NB4 (cell line): ENCODE results near the gene GAS2L2.
"Not testable (repeated sequence)": the region's sequence is repeated elsewhere in the genome, so short reads cannot be mapped to it uniquely, and the experiment has no call there.

Source experiments
- DNase-seq: peaks from one replicate; pipeline ENCODE4 v3.0.0; 2010; ENCODE audit warnings: low read depth
- H3K4me3 ChIP-seq: one replicate; pipeline ENCODE4 v1.5.1; 2011; ENCODE audit warnings: mild to moderate bottlenecking, low read depth, low read length, moderate library complexity
- MYC ChIP-seq: IDR thresholded peaks from 2 replicates; pipeline ENCODE4 v1.6.1; 2011; ENCODE audit warnings: low read depth, low read length
- POLR2A ChIP-seq: IDR thresholded peaks from 2 replicates; pipeline ENCODE4 v1.6.1; 2011; ENCODE audit warnings: mild to moderate bottlenecking; ENCODE audit not compliant: insufficient read length; ENCODE audit errors: extremely low read depth
- TF ChIP-seq, protein P1 (sequence below): IDR thresholded peaks from one replicate; pipeline ENCODE4 v1.5.1; 2012; ENCODE audit warnings: low read depth, low read length
- TF ChIP-seq, protein P2 (sequence below): IDR thresholded peaks from 2 replicates; pipeline ENCODE4 v1.6.1; 2011; ENCODE audit warnings: low read depth, low read length

The GAS2L2 gene

DNA sequence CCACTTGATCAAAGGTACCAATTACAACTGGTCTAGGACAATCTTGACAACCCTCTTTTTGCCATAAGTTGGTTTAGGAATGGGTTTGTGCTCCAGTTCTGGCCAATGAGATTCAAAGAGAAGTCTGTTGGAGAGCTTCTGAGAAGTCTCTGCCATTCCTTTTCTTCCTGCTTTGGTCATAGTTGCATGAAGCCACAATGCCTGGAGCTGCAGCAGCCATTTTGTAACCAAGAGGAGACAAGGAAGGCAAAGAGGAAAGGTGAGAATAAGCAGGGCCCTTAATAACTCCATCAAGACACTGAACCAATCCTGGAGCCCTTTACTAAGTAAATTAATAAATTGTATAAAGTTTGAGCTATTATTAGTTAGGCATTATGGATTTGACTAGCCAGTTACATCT, 4.2 kb upstream of the GAS2L2 start:
- TF ChIP-seq, protein P1, sequence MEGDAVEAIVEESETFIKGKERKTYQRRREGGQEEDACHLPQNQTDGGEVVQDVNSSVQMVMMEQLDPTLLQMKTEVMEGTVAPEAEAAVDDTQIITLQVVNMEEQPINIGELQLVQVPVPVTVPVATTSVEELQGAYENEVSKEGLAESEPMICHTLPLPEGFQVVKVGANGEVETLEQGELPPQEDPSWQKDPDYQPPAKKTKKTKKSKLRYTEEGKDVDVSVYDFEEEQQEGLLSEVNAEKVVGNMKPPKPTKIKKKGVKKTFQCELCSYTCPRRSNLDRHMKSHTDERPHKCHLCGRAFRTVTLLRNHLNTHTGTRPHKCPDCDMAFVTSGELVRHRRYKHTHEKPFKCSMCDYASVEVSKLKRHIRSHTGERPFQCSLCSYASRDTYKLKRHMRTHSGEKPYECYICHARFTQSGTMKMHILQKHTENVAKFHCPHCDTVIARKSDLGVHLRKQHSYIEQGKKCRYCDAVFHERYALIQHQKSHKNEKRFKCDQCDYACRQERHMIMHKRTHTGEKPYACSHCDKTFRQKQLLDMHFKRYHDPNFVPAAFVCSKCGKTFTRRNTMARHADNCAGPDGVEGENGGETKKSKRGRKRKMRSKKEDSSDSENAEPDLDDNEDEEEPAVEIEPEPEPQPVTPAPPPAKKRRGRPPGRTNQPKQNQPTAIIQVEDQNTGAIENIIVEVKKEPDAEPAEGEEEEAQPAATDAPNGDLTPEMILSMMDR, result no peak
- no peak for TF ChIP-seq POLR2A
- TF ChIP-seq, protein P2, sequence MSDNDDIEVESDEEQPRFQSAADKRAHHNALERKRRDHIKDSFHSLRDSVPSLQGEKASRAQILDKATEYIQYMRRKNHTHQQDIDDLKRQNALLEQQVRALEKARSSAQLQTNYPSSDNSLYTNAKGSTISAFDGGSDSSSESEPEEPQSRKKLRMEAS, result no peak
- TF ChIP-seq MYC, result no peak
- H3K4me3 ChIP-seq, result no peak overlapping the region
- DNase-seq, result no peak

DNA sequence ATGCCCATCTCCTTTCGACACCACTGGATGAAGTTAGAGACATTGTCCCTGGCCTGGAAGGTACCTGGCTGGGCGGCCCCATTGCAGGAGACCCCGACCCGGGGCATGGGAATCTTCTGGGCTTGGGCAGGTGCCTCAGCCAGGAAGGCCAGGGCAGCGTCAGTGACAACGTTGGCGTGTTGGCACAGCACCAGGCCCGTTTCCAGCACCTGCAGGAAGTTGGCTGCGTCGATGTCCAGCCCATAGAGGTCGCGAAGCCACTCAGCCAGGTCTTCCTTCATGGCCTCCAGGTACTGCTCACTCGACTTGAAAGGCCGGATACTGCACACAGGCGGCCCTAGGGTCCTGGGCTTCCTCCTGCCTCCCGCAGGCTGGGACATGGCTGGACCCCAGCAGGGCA, 568 bp downstream of the GAS2L2 start:
- H3K4me3 ChIP-seq, result no peak overlapping the region
- no peak for TF ChIP-seq MYC
- TF ChIP-seq, protein P2, result no peak
- TF ChIP-seq POLR2A, result no peak
- TF ChIP-seq, protein P1, result no peak
- DNase-seq, result no peak

DNA sequence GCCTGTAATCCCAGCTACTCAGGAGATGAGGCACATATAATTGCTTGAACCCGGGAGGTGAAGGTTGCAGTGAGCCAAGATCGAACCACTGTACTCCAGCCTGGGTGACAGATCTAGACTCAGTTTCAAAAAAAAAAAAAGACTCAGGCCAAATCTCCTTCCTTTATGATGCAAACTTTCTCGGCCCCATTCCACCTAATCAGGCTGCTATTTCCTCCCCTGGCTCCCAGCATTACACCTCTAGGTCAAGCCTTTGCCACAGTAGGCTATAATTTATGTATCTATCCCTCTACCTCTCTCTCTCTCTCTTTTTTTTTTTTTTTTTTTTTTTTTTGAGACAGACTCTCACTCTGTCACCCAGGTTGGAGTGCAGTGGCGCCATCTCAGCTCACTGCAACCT, 1.5 kb downstream of the GAS2L2 start:
- H3K4me3 ChIP-seq, DNase-seq: not testable (repeated sequence)

DNA sequence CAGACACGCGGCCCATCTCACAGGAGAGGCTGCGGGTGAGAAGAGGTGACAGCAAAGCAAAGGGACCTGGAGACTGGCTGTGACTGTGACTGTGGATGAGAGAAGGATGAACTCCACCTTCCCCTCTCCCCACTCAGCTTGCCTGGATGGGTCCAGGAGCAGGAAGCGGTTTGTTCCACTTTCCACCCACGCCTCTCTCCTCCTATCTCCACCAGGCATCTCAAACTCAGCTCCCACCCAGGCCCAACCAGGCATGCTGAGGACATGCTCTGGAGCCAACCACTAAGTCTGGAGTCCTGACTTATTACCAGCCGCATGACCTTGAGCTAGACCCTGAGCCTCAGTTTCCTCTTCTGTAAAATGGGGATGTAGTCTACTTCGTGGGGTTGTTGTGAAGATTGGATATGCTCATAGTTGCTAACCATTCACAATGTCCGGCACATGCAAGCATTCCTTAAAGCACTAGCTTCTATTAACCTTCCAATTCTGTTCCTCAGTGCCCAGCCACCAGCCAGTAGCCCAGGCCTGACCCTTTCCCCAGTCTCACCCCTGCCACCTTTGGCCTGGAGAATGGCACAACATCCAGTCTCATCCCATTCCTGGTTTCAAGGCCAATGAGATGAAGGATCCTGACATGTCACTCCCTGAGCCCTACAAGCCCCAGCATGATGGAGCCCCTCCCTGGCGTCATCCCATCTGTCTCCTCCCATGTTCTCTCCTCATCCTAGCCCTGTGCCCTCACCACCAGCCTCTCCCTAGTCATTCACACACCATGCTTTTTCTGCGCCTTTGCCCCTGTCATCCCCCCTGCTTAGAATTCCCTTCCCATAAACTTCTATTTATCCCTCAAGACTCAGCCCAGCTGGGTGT, 2.3 kb downstream of the GAS2L2 start:
- DNase-seq, result no peak
- TF ChIP-seq, protein P2, result no peak
- TF ChIP-seq MYC (no peak), POLR2A (no peak)
- TF ChIP-seq, protein P1, result no peak
- H3K4me3 ChIP-seq, result no peak overlapping the region

DNA sequence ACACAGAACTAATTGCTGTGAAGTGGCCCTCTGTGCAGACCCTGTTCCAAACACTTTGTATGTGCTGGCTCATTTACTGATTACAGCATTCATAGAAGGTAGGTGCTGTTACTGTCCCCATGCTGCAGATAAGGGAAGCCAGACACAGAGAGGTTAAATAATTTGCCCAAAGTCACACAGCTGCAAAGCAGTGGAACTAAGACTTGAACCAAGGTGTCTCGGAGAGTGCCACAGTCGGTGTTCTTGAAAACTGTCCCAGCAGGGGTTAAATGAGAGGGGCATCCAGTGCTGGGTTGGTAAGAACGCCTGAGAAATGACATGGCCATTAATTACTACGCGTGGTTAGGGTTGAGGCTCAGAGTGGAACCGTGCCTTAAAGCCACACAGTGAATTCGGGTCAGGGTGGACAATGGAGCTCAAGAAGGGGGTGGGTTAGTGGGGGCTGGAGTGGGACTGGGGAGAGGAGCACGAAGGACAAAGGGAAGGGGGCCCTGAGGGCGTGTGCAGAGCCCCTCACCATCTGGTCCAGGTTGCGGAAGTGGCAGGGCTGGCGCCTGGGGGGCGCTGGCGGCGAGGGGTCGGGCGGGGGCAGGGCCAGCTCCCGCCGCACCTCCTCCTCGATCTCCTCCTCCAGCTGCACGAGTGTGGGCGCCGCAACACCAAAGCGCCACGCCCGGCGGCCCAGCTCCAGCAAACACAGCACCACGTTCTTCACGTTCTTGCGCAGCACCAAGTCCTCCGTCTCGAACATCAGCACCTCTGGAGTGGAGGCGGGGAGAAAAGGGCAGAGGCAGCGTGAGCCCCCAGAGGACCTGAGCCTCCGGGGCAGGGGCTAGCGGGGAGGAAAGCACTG, 3.3 kb downstream of the GAS2L2 start:
- H3K4me3 ChIP-seq, result no peak overlapping the region

DNA sequence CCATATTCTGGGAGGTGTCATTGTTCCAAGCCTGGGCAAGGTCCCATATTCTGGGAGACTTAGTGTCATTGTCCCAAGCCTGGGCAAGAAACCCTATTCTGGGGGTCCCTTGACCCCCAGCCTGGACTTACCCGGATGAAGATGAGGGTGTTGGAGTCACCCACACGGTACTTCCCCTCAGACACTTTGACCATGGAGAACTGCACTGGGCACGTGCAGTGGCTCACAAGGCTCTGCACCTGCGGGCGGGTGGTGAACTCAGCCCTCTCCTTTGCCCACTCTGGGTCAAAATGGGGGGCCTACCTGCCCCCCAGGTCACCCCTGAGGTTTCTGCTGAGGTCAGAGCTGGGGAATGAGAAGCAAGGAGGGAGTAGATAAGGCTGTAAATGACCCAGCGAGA, 4.1 kb downstream of the GAS2L2 start:
- DNase-seq, result no peak

More for the DNA sequence above, 3.3 kb downstream of the GAS2L2 start:
- peak; percentile 40 for DNase-seq
- TF ChIP-seq, protein P2, result no peak
- TF ChIP-seq, protein P1, result no peak
- TF ChIP-seq POLR2A (no peak), MYC (no peak)

More for the DNA sequence above, 4.1 kb downstream of the GAS2L2 start:
- no peak overlapping the region for H3K4me3 ChIP-seq
- TF ChIP-seq, protein P1, result no peak
- TF ChIP-seq MYC, result no peak
- no peak for TF ChIP-seq POLR2A
- TF ChIP-seq, protein P2, result no peak
